SK-MEL-5 (cell line): ENCODE results near the gene TMPRSS7. TPM values are rescaled to one million over a fixed set of nuclear protein-coding genes. Genes with fewer than 3 reads are reported as not detected.
"Not testable (repeated sequence)": the region's sequence is repeated elsewhere in the genome, so short reads cannot be mapped to it uniquely, and the experiment has no call there.

ENCODE experiments used
- DNase-seq: peaks from one replicate; pipeline ENCODE4 v3.0.0-alpha.2; 2016; ENCODE audit warnings: low read depth, low spot score
- in situ Hi-C: cut with HindIII; loops from 2 replicates; pipeline ENCODE4 v1.10.0; 2016; ENCODE audit warnings: low sequenced_read_pairs, high pct_unique_total_duplicates, low pct_unique_long_range_greater_than_20kb
- total RNA-seq: library from RNA; depleted of rRNA; stranded (reverse); fragments of >200 nt; shearing (Covaris generic); gene quantifications from 2 replicates; pipeline ENCODE4 v1.2.3, GENCODE V29; 2014

Gene TMPRSS7
- total RNA-seq, 1 experiment from 2014 or later = not detected

DNA sequence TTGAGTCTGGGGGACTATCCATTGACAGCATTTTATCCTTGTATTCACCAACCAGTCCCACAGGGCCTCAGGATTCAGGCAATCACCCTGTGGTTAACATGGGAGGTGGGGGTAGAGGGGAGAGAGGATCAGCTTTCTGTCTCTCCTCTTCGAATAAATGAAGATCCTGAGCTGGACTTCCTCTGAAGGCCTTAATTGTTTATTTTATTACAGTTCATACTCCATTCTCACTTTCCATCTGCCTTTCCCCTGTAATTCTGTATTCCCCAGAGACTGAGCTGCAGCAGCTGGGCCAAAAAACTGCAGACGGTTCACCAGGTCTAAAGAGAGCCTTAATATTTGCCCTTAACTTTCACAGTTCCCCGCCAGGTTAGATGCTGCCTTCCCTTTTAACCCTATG, 23.9 kb upstream of the TMPRSS7 start:
- in situ Hi-C loops = no loop called here
- no peak for DNase-seq

GRCh38 chr3:112011376-112011940, 23.1 kb upstream of the TMPRSS7 start:
- in situ Hi-C loops = no loop called here

DNA sequence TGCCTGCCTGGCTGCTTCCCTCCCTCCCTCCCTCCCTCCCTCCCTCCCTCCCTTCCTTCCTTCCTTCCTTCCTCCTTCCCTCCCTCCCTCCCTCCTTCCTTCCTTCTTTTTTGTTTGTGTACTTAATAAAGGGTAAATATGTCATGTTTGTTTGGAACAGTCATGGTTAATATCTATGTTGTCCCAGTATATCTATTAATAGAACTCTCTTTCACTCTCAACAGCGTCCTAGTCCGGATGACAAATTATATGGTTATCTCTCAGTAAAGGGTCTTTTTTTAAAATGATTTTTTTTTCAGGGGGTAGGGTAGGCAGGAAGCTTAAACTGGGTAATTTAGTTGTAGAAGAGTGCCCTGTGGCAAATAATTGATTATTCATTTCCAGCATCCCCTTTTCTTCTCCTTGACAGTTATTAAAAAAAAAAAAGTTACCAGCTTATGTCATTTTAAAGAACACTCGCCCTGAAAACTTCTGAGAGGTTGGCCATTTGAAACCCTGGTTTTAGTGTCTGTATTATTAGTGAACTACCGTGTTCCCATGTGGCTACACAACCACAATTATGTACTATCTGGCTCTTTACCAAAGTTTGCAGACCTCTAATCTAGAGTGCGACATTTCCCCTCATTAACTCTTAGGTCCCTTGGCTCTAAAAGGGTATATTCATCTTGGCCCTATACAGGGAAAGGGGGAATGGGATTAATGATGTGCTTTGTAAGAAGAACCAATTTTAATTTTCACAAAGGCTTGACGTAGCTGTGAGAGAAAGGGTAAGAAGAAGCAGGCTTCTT, 22.1 kb upstream of the TMPRSS7 start:
- no peak for DNase-seq
- in situ Hi-C loops = no loop called here

More at GRCh38 chr3:112011376-112011940, 23.1 kb upstream of the TMPRSS7 start:
- no peak for DNase-seq

- in situ Hi-C loops = no loop called here
- peak; percentile 90 for DNase-seq
Measured at GRCh38 chr3:112013058-112013783, 21.3 kb upstream of the TMPRSS7 start.

DNA sequence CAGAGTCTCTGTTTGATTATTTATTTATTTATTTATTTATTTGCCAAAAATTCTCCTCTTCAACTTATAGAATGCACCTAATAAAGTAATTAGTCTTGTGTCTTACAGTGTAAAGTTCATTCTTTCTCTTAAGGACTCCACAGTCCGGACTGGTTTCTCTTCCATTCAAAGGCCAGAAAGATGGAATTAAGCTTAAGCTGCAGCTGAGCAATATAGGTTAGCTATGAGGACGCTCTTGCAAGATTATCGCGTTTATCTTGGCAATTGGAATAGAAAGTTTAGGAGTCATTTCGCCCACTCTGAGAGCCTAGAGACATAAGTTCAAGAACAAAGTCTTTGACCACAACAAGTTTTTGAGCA, 20.8 kb upstream of the TMPRSS7 start:
- in situ Hi-C loops = no loop called here
- DNase-seq = no peak

GRCh38 chr3:112017091-112017490, 17.4 kb upstream of the TMPRSS7 start:
- DNase-seq = no peak
- in situ Hi-C loops = no loop called here

DNA sequence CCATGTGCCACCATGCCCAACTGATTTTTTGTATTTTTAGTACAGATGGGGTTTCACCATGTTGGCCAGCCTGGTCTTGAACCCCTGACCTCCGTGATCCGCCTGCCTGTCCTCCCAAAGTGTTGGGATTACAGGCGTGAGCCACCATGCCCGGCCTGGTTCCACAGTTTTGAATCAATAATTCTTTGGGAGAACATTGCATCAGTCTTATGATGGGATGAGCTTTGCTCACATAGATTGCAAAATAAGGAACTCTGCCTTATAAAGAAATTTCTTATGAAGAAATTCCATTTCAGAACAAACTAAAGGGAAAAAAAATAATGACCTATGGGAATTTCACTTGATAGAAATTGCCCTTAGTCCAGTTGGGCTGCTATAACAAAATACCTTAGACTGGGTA, 15.8 kb upstream of the TMPRSS7 start:
- in situ Hi-C loops = no loop called here
- DNase-seq = no peak

- in situ Hi-C loops = no loop called here
- DNase-seq = no peak
Measured at GRCh38 chr3:112019716-112020115, 14.8 kb upstream of the TMPRSS7 start.

DNA sequence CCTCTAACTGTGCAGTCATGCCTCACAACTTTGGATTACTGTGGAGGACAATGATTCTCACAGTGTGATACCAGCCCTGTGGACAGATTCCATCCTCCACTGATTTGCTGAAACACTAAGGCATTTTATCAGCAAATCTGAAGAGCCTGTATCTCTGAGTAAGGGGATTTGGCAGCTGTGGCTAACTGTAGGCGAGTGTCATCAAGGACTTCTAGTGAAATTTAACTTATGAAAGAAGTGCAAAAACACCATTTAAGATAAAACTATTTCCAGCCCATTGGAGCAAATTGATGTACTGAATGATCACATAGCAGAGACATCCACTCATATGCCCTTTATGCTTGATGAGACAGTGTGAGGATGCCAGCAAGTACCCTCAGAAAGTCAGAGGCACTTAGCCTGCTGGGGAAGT, 13.9 kb upstream of the TMPRSS7 start:
- in situ Hi-C loops = no loop called here
- DNase-seq = no peak

DNA sequence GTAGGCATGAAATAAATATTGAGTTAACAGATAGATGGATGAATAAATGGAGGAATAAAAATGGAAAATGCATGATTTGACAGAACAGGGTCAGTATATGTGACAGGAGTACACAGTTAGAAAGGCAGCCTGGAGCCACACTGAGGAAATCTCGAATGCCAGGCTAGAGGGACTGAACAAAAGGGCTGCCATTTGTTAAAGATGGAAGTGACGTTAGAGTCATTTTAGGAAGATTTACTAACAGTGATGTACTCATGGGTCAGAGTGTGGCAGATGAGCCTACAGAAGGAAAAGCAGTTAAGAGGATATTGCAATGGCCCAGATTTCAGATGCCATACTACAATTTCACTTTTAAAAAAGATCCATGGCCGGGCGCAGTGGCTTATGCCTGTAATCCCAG, 7.4 kb upstream of the TMPRSS7 start:
- in situ Hi-C loops = no loop called here
- DNase-seq = no peak

GRCh38 chr3:112027826-112028225, 6.7 kb upstream of the TMPRSS7 start:
- DNase-seq = no peak
- in situ Hi-C loops = no loop called here

DNA sequence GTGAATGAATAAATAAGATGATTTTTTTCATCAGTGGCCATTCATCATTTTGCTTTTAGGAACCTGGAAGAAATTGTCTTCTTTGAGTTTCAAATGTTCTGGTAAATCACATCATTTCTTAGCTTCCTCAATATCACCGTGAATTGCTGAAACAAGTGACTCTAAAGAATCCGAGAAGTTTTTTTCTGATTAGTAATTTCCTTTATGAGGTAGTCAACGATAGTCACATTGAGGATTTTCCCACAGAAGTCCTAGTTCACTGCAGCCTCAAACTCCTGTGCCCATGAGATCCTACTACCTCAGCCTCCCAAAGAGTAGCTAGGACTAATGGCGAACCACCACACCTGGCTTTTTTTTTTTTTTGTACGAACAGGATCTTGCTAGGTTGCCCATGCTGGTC, 3.6 kb upstream of the TMPRSS7 start:
- no peak for DNase-seq
- in situ Hi-C loops = no loop called here

GRCh38 chr3:112032098-112032731, 2.3 kb upstream of the TMPRSS7 start:
- no peak for DNase-seq
- in situ Hi-C loops = no loop called here

- DNase-seq = no peak
- in situ Hi-C loops = no loop called here
Measured at GRCh38 chr3:112035241-112035640, 705 bp downstream of the TMPRSS7 start.

DNA sequence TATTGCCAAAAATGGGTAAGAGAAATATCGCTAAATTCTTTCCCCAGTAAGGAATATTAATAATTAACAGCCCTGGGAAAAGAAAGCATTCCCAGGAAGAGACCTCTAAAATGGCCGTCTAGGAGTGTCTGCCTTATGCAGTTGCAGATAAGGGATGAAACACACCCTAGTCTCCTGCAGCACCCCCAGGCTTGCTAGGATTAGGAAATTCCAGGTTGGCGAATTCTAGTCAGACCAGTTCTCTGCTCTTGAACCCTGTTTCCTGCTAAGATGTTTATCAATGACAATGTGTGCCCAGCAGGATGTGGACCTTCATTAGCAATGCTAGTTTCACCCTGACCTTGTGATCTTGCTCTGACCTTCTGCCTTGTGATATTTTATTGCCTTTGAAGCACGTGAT, 2.7 kb downstream of the TMPRSS7 start:
- DNase-seq, in situ Hi-C loops: not testable (repeated sequence)

GRCh38 chr3:112038863-112039262, 4.3 kb downstream of the TMPRSS7 start:
- in situ Hi-C loops = no loop called here
- DNase-seq = no peak

GRCh38 chr3:112041321-112041720, 6.8 kb downstream of the TMPRSS7 start:
- DNase-seq = no peak
- in situ Hi-C loops = no loop called here

DNA sequence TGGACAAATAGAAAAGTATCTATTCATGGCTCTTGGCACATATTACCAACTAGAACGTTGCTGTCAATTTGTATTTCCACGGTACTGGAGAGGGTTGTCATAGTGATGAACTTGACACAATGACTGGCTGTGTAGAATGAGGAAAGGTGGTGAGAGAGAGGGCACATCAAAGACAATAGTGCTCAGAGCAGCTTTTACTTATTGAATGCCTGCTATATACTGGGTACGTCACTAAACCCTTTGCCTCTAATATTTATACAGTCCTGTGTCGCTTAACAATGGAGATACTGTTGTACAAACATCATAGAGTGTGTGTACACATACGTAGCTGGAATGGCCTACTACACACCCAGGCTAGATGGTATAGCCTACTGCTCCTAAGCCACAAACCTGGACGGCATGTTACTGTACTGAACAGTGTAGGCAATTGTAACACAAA, 8.3 kb downstream of the TMPRSS7 start:
- DNase-seq = peak; percentile 99
- in situ Hi-C loops = no loop called here
